ENCODE results near the gene FEN1. TPM values are rescaled to one million over a fixed set of nuclear protein-coding genes. Genes with fewer than 3 reads are reported as not detected.

FEN1 gene
- total RNA-seq, 2 donors from 2014 or later: 7.7 to 13.3 TPM

DNA sequence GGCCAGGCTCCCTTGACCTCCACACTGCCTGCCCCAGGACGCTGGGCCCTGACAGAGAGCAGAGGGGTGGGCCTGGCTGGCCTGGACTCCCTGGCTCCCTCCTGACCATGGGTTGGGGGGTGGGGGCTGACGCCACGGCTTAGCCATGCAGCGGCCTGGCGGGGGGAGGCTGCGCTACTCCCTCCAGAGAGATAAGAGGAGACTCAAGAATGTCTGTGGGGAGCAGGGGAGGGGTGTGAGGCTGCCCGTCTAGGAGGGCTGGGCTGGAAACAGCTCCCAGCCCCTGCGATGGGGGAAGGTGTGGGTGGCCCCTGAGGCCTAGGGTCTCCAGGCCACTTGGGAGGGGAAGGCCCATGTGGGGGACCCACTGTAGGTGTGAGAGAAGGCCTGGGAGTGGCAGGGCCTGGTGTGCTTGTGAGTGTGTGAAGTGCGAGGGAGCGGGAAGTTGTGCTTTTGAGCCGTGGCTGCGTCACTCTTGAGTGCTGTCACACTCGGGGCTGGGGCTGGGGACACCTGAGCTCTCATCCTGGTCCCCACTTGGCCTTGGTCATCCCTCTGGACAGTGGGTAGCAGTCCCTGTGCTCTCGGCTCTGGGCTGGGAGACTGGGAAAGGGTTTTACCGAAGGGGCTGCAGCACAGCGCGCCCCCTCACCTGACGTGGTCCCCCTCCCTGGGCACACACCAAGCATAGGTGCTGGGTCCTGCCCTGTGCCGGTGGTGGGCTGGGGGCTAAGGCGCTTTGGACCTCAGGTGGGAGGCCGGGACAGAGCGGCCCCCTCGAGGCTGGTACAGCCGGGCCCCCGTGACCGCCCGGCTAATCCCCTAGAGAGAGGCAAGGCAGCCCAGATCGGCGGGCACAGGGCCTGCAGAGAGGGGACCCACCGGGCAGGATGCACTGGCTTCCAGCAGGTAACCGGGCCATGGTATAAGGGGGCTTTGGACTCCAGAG, 37.9 kb upstream of the FEN1 start:
- intact Hi-C loops (cut with DNase I, micrococcal nuclease): no loop called here

DNA sequence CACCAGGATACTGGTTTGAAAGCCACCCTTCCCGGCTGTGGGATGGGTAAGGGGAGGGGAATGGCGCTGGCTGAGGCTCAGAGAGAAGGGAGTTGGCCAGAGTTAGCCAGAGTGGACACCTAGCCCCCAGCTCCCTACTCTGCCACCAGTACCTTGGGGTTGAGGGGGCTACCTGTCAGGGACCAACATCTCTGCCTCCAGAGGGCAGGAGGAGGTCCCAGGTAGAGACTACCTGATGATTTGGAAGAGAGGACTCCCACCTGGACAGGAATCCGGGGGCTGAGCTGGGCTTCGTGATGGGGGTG, 36.6 kb upstream of the FEN1 start:
- DNase-seq: no peak
- intact Hi-C loops (cut with DNase I, micrococcal nuclease): no loop called here

More for the DNA sequence above, 37.9 kb upstream of the FEN1 start:
- DNase-seq (no peak), ATAC-seq (no peak)

DNA sequence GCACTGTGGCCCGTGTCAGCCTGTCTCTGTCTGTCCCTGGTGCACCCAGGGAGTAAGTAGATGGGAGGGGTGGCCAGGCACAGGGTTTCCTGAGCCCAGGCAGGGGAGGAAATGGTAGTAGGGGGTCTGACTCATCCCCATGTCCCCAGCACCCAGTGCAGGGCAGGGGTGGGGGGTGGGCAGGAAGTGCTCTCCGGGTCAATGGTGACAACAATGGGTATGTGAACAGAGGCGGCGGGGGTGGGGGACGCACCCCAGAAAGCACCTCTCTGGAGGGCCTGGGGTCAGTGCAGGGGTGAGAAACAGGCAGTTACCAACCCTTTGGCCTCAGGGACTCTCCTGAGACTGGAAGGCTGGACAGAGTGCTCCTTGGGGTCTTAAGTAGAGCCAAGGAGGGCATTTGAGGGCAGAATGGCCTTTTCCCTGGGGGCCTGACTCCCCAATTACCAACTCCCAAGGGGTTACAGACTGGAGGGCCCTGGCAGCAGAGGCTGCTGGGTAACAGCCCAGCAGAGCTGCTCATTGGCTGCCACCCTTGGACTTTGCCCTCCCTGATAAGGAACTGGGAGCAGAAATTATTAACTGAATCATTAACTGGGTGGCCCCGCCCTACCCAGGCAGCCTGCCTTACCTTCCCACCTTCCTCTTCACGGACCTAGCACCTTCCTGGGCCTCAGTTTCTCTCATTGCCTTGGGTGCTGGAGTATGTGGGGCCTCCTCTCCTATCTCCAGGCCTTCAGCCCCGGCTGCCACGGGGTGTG, 36.1 kb upstream of the FEN1 start:
- DNase-seq (peak; percentile 77 to 87), ATAC-seq (peak; percentile 85)
- intact Hi-C loops (cut with DNase I, micrococcal nuclease): no loop called here

More for the DNA sequence above, 36.6 kb upstream of the FEN1 start:
- no peak for ATAC-seq

DNA sequence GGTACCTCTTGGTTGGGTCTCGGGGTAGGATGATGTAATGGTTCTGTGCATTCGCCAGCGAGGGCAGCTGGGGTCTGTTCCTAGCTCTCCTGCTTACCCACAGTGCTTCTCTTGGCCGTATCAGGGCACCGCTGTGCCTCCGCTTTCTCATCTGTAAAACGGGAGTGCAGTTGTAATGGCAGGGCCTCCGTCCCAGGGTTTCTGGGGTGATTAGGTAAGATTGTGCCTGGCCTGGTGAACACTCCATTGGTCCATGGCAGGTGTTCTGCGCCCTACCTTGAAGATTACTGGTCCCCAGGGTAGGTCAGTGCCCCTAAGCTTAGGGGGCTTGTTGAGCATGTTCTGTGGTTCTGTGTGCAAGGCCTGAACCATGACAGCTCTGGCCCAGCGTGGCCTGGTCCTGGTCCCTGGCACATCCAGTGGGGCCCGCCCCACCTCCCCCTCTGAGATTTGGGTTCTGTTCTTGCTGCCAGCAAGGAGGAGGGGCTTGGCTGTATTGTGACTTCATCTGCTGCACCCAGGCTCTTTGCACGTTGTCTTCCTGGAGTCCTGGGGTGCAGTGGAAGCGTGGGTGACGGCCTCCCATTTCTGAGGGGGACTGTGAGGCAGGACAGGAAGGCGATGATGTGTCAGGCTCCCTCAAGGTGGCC, 35.4 kb upstream of the FEN1 start:
- ATAC-seq: no peak
- no peak for DNase-seq

DNA sequence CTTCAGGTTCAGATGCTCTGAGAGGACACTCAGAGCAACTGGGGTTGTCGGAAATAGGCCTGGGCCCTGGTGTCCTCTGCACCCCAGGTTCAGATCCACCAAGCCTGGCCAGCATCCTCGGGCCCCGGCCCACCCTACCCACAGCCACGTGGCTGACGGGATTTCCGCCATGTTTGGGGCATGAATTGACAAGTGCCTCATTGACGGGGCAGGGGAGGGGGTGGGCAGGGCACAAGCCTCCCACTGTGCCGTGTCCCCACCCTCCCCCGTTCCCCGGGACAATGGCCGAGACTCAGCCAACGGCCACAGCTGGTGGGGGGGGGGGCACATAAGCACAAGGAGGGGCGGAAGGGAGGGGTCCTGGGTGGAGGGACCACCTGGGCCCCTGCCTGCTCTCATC, 31.8 kb upstream of the FEN1 start:
- no peak for DNase-seq
- intact Hi-C loops (cut with DNase I, micrococcal nuclease): no loop called here
- no peak for ATAC-seq

More for the DNA sequence above, 35.4 kb upstream of the FEN1 start:
- intact Hi-C loops (cut with DNase I, micrococcal nuclease): no loop called here

DNA sequence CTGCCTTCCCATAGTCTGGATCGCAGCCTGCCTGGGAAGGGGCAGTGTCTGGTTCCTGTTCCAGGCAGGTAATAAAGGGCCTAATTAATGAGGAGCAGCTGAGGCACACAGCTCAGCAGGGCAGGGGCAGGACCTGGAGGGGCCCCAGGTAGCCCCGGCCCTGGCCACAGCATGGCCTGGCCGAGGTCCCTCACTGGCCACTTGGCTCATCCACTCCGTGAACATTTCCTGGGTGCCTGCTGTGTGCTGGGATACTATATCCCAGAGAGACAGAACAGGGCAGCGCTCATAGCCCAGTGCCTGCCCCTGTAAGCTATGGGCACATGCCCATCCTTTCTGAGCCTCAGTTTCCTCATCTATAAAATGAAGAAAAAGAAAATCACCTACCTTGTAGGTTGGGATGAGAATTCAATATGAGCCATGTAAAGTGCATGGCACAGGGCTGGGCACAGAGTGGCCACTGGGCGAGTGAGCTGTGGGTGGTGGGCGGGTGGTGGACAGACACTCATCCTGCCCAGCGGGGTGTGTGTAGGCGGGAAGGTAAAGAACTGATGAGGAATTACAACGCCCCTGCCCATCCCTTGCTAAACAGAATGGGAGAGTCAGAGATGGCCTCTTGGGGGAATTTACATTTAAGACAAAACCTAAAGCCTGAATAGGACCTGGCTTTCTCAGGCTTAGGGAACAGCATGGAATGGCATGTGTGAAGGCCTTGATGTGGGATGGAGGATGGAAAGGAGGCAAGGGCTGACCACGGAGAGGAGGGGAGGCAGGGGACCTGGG, 31.1 kb upstream of the FEN1 start:
- DNase-seq (no peak), ATAC-seq (no peak)
- intact Hi-C loops (cut with DNase I, micrococcal nuclease): no loop called here

DNA sequence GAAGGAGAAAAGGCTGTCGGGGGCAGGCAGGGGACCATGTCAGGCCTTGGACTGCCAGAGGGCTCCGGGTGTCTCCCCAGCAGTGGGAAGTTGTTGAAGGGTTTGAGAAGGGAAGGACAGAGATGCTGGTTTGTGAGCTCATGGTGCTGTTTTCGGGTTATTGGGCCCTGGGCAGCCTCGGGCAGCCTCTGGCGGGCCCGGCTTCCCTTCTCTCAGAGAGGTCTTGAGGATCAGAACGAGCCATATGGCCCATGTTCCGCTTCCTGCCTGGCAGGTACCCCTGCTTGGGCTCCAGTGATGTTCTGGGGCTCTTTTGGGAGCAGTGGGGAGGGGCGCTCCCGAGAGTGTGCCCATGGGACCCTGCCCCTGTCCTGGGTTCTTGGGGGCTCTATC, 30.5 kb upstream of the FEN1 start:
- intact Hi-C loops (cut with DNase I, micrococcal nuclease): no loop called here
- DNase-seq: no peak
- ATAC-seq: no peak

DNA sequence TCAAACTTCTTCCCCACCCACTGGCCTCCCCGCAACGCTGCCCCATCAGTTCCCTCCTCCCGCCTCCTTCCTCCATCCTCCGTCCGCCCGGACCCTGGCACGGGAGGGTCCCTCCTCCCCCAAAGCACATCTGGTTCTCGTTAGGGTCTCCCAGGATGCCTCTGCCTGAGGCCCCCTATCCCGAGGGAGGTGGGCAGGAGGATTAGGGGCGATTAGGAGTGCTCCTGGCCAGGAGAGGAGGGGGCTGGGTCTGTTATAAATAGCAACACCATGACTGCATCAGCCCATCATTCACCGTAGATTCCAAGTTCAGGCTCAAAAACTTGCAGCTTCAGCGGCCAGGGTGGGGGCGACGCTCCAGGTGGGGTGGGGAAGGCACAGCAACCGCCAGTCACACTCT, 29.9 kb upstream of the FEN1 start:
- no peak for DNase-seq
- intact Hi-C loops (cut with DNase I, micrococcal nuclease): no loop called here

DNA sequence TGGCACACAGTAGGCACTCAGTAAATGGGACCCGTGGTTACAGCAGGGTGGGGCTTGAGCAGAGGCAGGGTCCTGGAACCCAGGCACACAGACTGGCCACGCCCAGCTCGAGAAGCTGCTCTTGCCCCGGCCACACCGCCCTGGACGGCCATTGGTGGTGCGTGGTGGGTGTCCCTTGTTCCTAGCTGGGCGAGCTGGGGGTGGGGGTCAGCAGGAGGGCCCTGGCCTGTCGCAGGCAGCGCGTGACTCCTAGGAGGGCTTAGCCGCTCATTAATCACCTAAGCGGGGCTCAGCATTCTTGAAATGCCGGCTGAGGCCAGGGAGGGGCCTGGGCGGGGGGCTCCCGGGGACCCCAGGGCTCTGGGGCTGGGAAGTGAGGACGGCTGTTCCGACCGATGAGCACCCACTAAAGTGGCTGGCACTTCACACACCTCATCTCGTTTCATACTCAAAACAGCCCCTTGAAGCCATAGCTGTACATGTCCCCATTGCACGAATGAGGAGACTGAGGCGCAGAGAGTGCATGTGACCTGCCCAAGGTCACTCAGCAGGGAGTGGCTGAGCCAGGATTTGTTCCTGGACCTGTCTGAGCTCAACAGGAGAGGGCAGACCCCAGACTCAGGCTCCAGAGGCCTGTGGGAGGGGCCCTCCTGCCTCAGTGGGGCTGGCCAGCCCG, 28.6 kb upstream of the FEN1 start:
- intact Hi-C loops (cut with DNase I, micrococcal nuclease): no loop called here
- DNase-seq: no peak
- ATAC-seq: no peak

More for the DNA sequence above, 29.9 kb upstream of the FEN1 start:
- no peak for ATAC-seq

DNA sequence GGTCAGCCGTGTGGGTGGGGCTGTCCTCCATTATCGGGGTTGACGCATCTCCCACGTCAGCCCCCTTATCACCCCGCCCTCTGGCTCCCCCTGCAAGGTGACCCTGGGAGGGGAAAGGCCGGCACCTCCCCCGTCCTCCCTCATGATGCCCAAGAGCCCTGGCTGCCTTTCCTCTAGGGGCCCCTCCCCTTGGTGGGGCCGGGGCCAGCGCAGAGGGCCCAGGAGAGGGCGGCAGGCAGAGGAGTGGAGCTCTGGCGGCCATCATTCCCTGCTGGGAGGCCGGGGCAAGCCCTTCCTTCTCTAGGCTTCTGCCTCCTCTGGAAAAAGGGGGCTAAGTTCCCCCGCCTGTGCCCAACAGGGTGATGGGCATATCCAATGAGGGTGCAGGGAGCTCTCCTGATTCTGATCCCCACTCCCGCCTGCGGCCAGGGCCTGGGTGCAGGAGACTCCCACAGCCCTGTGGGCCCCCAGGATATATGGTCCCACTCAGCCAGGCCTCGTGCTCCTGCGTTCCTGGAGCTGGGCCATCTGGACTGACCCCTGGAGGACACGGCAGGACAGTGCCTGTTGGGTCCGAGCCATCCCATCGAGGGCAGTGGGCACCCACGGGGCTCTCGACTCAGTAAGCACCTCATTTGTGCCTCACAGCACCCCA, 28.0 kb upstream of the FEN1 start:
- ATAC-seq (no peak), DNase-seq (no peak)
- intact Hi-C loops (cut with DNase I, micrococcal nuclease): no loop called here

DNA sequence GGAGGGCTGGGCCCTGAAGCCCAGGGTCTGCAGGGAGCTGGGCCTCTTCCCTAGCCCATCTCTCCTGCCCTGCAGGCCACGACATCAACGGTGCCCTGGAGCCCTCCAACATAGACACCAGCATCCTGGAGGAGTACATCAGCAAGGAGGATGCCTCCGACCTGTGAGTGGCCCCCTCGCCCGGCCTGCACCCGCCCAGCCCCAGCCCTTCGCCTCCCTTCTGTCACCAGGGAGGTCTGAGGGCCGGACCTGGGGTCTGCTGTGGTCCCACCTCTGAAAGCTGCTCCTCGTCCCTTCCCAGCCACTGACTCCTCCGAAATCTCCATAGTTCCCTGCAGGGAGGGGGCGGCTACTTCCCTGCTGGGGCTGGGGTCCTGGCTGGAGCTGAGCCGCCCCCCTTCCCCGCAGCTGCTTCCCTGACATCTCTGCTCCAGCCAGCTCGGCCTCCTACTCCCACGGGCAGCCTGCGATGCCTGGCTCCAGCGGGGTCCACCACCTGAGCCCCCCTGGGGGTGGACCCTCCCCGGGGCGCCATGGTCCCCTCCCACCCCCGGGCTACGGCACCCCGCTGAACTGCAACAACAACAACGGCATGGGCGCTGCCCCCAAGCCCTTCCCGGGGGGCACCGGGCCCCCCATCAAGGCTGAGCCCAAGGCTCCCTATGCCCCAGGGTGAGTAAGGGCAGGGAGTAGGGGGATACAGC, 27.0 kb upstream of the FEN1 start:
- no peak for DNase-seq
- intact Hi-C loops (cut with DNase I, micrococcal nuclease): no loop called here
- no peak for ATAC-seq

DNA sequence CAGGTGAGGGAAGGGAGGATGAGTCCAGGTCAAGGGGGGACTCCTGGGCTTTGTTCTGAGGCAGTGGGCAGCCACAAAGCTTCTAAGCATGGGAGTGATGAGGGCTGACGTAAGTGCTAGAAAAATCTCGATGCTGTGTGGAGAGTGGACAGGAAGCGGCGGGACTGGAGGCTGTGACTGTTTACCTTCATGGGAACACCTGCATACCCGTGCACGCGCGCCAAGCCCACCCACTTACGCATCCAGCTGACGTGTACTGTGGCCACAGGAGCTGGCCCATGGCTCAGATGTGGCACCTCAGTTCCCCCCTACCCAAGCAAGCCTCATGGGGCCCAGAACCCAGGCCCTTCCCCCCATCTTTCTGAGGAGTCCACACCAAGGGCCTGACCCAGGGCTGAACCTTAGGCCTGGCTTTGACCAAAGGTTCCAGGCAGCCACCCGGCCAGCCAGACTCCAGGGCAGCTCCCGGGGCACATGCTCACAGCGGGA, 26.3 kb upstream of the FEN1 start:
- ATAC-seq (no peak), DNase-seq (no peak)
- intact Hi-C loops (cut with DNase I, micrococcal nuclease): no loop called here

DNA sequence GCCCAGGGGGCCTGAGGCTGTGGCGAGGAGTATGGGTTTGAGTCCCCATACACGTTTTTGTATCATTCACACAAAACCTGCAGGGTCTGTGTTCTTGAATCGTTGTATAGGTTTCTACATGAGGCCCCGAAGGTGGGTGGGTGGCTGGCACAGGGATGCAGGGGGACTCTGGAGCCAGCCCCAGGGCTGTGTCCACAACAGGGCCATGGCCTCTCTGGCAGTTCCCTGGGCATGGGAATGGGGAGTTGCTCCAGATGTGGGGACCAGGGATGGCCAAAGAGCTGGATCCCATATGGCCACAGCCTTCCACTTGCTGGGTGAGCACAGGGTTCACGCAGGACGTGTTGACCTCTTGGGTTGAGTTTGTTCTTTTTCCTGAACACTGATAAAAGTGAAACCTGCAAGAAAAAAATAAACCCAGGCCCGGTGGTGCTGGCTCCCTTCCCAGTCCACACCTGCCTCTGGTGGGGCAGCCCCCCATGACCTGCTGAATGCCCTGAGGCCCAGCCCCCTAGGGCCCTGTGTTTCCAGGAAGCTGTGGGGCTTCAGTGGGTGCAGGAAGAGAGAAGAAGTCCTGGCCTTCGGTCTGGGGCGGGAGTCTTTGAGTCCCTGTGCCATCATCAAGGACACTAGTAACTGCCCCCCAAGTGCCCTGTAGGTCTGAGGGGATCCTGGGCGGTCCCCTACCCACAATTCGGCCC, 24.2 kb upstream of the FEN1 start:
- ATAC-seq: no peak
- no peak for DNase-seq
- intact Hi-C loops (cut with DNase I, micrococcal nuclease): no loop called here

DNA sequence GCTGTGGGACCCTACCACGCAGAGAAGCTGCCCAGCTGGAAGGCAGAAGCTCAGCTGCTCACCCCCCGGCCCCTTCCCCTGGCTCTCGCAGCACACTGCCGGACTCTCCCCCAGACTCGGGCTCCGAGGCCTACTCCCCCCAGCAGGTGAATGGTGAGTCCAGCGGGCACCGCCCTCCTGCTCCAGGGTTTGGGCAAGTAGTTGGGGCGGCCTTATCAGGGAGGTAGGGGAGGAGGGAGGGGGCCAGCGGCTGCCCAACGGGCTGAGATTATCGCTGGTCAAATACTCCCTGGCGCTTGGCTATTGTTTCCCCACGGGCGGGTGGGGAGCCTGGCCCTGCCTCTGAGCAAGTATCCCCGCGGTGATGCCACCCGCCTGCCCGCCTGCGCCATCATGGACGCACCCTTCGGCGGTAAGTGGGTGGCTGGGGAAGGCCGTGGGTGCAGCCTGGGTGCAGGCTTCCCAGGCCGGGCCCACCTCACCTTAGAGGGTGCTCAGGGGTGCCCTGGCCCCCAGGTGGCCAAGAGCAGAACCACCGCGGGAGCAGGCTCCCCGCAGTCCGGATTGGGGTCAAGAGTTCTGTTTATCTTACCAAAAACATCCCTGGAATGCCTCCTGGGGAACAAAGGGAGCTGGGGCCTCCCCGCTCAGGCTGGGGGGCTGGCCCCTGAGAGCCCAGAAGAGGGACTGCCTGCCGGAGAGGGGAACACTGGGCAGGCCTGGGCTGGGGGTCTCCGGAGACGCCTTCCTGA, 23.4 kb upstream of the FEN1 start:
- no peak for DNase-seq
- intact Hi-C loops (cut with DNase I, micrococcal nuclease): no loop called here
- no peak for ATAC-seq

DNA sequence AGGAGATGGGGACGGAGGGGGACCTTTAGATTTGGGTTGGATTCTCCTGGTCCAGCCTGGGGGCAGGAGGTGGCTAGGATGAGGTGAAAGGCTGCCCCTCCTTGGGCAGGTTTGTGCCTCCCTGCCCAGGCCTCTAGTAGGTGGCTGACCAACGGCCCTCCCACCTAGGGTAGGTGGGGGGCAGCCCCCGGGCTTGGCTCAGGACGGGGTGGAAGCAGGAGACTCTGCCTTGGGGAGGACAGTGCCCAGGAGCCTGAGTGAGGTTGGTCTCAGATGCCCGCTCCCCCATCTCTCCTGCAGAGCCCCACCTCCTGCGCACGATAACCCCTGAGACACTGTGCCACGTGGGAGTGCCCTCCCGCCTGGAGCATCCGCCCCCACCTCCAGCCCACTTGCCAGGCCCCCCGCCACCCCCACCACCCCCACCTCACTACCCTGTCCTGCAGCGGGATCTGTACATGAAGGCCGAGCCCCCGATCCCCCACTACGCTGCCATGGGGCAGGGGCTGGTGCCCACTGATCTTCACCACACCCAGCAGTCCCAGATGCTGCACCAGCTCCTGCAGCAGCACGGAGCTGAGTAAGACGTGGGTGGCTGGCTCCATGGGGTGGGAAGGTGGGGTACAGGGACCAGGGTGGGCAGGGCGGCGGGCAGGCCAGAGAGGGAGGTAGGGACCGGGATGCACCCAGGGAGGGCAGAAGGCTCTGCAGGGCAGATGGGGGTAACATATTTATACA, 22.6 kb upstream of the FEN1 start:
- DNase-seq (no peak), ATAC-seq (no peak)
- intact Hi-C loops (cut with DNase I, micrococcal nuclease): no loop called here
